SK-N-SH (cell line): Measurements from ENCODE around the gene FAM184A. TPM values are rescaled to one million over a fixed set of nuclear protein-coding genes. Genes with fewer than 3 reads are reported as not detected.

Experiments used
- CTCF ChIA-PET: fragments of 300-600, 350-600 bp; formaldehyde crosslinking; extraction: SDS; loops from one replicate; lab custom pipeline; 2021; lab: Yijun Ruan, JAX
- POLR2A ChIA-PET: fragments of 350-600 bp; sonication (Branson Sonifier 250); formaldehyde crosslinking; extraction: SDS; loops from one replicate; lab custom pipeline; 2020; ENCODE audit warnings: antibody characterized with exemption, inconsistent platforms; lab: Yijun Ruan, JAX
- DNase-seq: peaks from one replicate; pipeline ENCODE4 v3.0.0; 2012
- H2AFZ ChIP-seq: fragments of 200-600 bp; sonication (generic); 2 replicates; pipeline ENCODE4 v1.8.1; 2016; ENCODE audit warnings: antibody characterized with exemption, mild to moderate bottlenecking, low read depth
- H3F3A ChIP-seq: fragments of 200-600 bp; sonication (generic); replicated peaks from 2 replicates; pipeline ENCODE3; 2016; ENCODE audit warnings: antibody characterized with exemption, mild to moderate bottlenecking; ENCODE audit not compliant: insufficient read depth
- H3K27ac ChIP-seq, 2 experiments: fragments of 200-500 bp in 1 of 2; fragments of 200-600 bp in 1 of 2; sonication (Bioruptor generic) in 1 of 2; sonication (generic), shearing (Covaris generic) in 1 of 2; 2 replicates each; pipeline versions ENCODE4 v1.5.1 to v1.6.1; 2014 to 2016; ENCODE audit warnings: low read depth in 2 of 2, inconsistent platforms in 1 of 2, low read length in 1 of 2, mild to moderate bottlenecking in 1 of 2, mixed read lengths in 1 of 2
- H3K27me3 ChIP-seq: fragments of 200-600 bp; sonication (generic), shearing (Covaris generic); 2 replicates; pipeline ENCODE4 v1.6.1; 2016; ENCODE audit warnings: mixed run types; ENCODE audit not compliant: insufficient read depth
- H3K36me3 ChIP-seq, 2 experiments: fragments of 200-500 bp in 1 of 2; fragments of 200-600 bp in 1 of 2; sonication (Bioruptor generic) in 1 of 2; sonication (generic) in 1 of 2; replicated peaks in 1 of 2; 2 replicates each; pipeline versions ENCODE3 to v1.5.1; 2014 to 2016; ENCODE audit warnings: low read length in 1 of 2, mild to moderate bottlenecking in 1 of 2; ENCODE audit not compliant: insufficient read depth in 2 of 2, control insufficient read depth in 1 of 2
- H3K4me1 ChIP-seq, 2 experiments: fragments of 200-500 bp in 1 of 2; fragments of 200-600 bp in 1 of 2; sonication (Bioruptor generic) in 1 of 2; sonication (generic), shearing (Covaris generic) in 1 of 2; 2 replicates each; pipeline versions ENCODE4 v1.5.1 to v1.6.1; 2014 to 2016; ENCODE audit warnings: low read depth in 1 of 2, low read length in 1 of 2, mixed run types in 1 of 2; ENCODE audit not compliant: insufficient read depth in 2 of 2, control insufficient read depth in 1 of 2
- H3K4me2 ChIP-seq: fragments of 200-600 bp; sonication (generic), shearing (Covaris generic); 2 replicates; pipeline ENCODE4 v1.6.1; 2017; ENCODE audit warnings: mixed run types
- H3K4me3 ChIP-seq, 2 experiments: fragments of 200-500 bp in 1 of 2; fragments of 200-600 bp in 1 of 2; sonication (Bioruptor generic) in 1 of 2; sonication (generic), shearing (Covaris generic) in 1 of 2; 2 replicates each; pipeline versions ENCODE4 v1.5.1 to v1.8.1; 2014 to 2016; ENCODE audit warnings: low read depth in 2 of 2, inconsistent platforms in 1 of 2, low read length in 1 of 2, mild to moderate bottlenecking in 1 of 2, mixed read lengths in 1 of 2, moderate library complexity in 1 of 2
- H3K79me2 ChIP-seq: fragments of 200-600 bp; sonication (generic); 2 replicates; pipeline ENCODE4 v1.8.1; 2017; ENCODE audit warnings: mild to moderate bottlenecking; ENCODE audit not compliant: insufficient read depth
- H3K9ac ChIP-seq: fragments of 200-600 bp; sonication (generic); 2 replicates; pipeline ENCODE4 v1.6.1; 2017; ENCODE audit warnings: mixed run types
- H3K9me2 ChIP-seq: fragments of 200-600 bp; sonication (generic); 2 replicates; pipeline ENCODE4 v1.6.1; 2017; ENCODE audit warnings: mixed run types
- H3K9me3 ChIP-seq: fragments of 200-600 bp; sonication (generic); 2 replicates; pipeline ENCODE4 v1.6.1; 2017; ENCODE audit warnings: mixed run types, mild to moderate bottlenecking, moderate library complexity
- H4K20me1 ChIP-seq: fragments of 200-600 bp; sonication (generic); 2 replicates; pipeline ENCODE4 v1.6.1; 2017; ENCODE audit warnings: mild to moderate bottlenecking, mixed run types; ENCODE audit not compliant: insufficient read depth
- CTCF ChIP-seq: fragments of 200-600 bp; sonication (generic); IDR thresholded peaks from 2 replicates; pipeline ENCODE4 v1.6.1; 2017; ENCODE audit warnings: antibody characterized with exemption, mild to moderate bottlenecking, moderate library complexity
- ELF1 ChIP-seq: IDR thresholded peaks from 2 replicates; pipeline ENCODE4 v1.4.0; 2012
- EZH2phosphoT487 ChIP-seq: fragments of 200-600 bp; sonication (generic); IDR thresholded peaks from 2 replicates; pipeline ENCODE4 v1.6.1; 2017; ENCODE audit warnings: low read depth, mixed run types, mild to moderate bottlenecking, antibody characterized with exemption, moderate library complexity, borderline replicate concordance
- FOSL2 ChIP-seq: IDR thresholded peaks from 2 replicates; pipeline ENCODE4 v1.4.0; 2012; ENCODE audit warnings: low read depth, mild to moderate bottlenecking, moderate library complexity, borderline replicate concordance
- FOXJ3 ChIP-seq: sonication (generic); formaldehyde crosslinking; IDR thresholded peaks from 2 replicates; pipeline ENCODE4 v1.5.1; 2020; ENCODE audit warnings: mild to moderate bottlenecking, missing genetic modification reagents
- FOXM1 ChIP-seq: IDR thresholded peaks from 2 replicates; pipeline ENCODE4 v1.4.0; 2012; ENCODE audit warnings: low read depth, mild to moderate bottlenecking
- GABPA ChIP-seq: IDR thresholded peaks from 2 replicates; pipeline ENCODE4 v1.4.0; 2012; ENCODE audit warnings: low read depth, mild to moderate bottlenecking
- IRF3 ChIP-seq: fragments of 150-350 bp; IDR thresholded peaks from 2 replicates; pipeline ENCODE4 v1.6.1; 2016; ENCODE audit warnings: mild to moderate bottlenecking, low read depth, low read length
- JUND ChIP-seq: IDR thresholded peaks from 2 replicates; pipeline ENCODE4 v1.4.0; 2012
- MAX ChIP-seq: IDR thresholded peaks from 2 replicates; pipeline ENCODE4 v1.4.0; 2012; ENCODE audit warnings: low read depth
- POLR2AphosphoS5 ChIP-seq: IDR thresholded peaks from 2 replicates; pipeline ENCODE4 v1.6.1; 2012; ENCODE audit warnings: low read depth, low read length
- RCOR1 ChIP-seq: fragments of 150-350 bp; IDR thresholded peaks from 2 replicates; pipeline ENCODE4 v1.6.1; 2017; ENCODE audit warnings: antibody characterized with exemption, low read length
- SMC3 ChIP-seq: IDR thresholded peaks from 2 replicates; pipeline ENCODE4 v1.6.1; 2012; ENCODE audit warnings: low read depth, low read length, improper control_type of control experiment
- TAF1 ChIP-seq: IDR thresholded peaks from 2 replicates; pipeline ENCODE4 v1.6.1; 2012; ENCODE audit warnings: low read depth, mild to moderate bottlenecking, low read length, moderate library complexity, borderline replicate concordance
- USF1 ChIP-seq: IDR thresholded peaks from 2 replicates; pipeline ENCODE4 v1.4.0; 2012; ENCODE audit warnings: low read depth, borderline replicate concordance
- ZBTB33 ChIP-seq: IDR thresholded peaks from 2 replicates; pipeline ENCODE4 v1.4.0; 2012; ENCODE audit warnings: low read depth, borderline replicate concordance
- WGBS: methylation state at CpG from one replicate; pipeline ENCODE4 v1.1.6; 2017; ENCODE audit warnings: low lambda C conversion rate; 5-methylcytosine and 5-hydroxymethylcytosine counted together
- polyA plus RNA-seq, 3 experiments: library from polyadenylated mRNA; depleted of rRNA; stranded (reverse); fragments of >200 nt; gene quantifications; 2 replicates each; pipeline ENCODE4 v1.2.3, GENCODE V29; 2012

Gene FAM184A
- polyA plus RNA-seq, 1 of the 3 experiments (the other 2 are of a cell fraction), result 0.38 TPM

GRCh38 chr6:118921084-118921483 lies 157.4 kb downstream of the FAM184A start:
- Histone ChIP-seq H3K9me2 (no peaks in the 10 kb centered on the region), H3K4me1 (no peaks in the 10 kb centered on the region), H3K36me3 (peaks cover 18 to 48% of the 10 kb centered on the region in 2 experiments), H3F3A (no peaks in the 10 kb centered on the region), H4K20me1 (no peaks in the 10 kb centered on the region), H3K4me2 (no peak overlapping the region), H3K9ac (no peak overlapping the region), H3K27ac (no peak overlapping the region), H3K79me2 (no peaks in the 10 kb centered on the region), H3K4me3 (no peak overlapping the region), H3K27me3 (no peaks in the 10 kb centered on the region), H3K9me3 (no peaks in the 10 kb centered on the region), H2AFZ (no peak overlapping the region)
- POLR2A ChIA-PET, result no interaction called here
- 100% methylated on average over 1 of the region's 1 CpG for WGBS
- CTCF ChIA-PET, result interaction anchor here (1.0 kb wide), 1 partner anchor 19 kb away, joined by 5 read pairs; no protein-coding TSS in a partner anchor
- TF ChIP-seq POLR2AphosphoS5 (no peak), IRF3 (no peak), JUND (no peak), CTCF (no peak), SMC3 (no peak), FOXM1 (no peak), TAF1 (no peak), RCOR1 (no peak), FOSL2 (no peak), USF1 (no peak), MAX (no peak), ZBTB33 (no peak), ELF1 (no peak), EZH2phosphoT487 (no peak), FOXJ3 (CRISPR knock-in tag) (no peak), GABPA (no peak)
- no peak for DNase-seq
